Measurements from ENCODE around the gene SPARCL1.

- TF ChIP-seq MAX (IDR thresholded peaks at IDR 0.05): no peak
- TF ChIP-seq REST (IDR thresholded peaks at IDR 0.05): no peak
- TF ChIP-seq EHMT2 (IDR thresholded peaks at IDR 0.05; ENCODE audit: low read depth): no peak
- TF ChIP-seq POLR2A (IDR thresholded peaks at IDR 0.05; ENCODE audit: low read length): no peak
- no peak for TF ChIP-seq ELK1 (IDR thresholded peaks at IDR 0.05; ENCODE audit: low read depth, low read length)
- TF ChIP-seq CTCF (IDR thresholded peaks at IDR 0.05): no peak
- no peak for TF ChIP-seq RAD21 (conservative IDR thresholded peaks at IDR 0.05 in 1 of 2, IDR thresholded peaks at IDR 0.05 in 1 of 2)
- no peak for TF ChIP-seq EP300 (IDR thresholded peaks at IDR 0.05)
- TF ChIP-seq MAZ (IDR thresholded peaks at IDR 0.05; ENCODE audit: borderline replicate concordance, low read depth, low read length): no peak
- TF ChIP-seq HOXA7 (CRISPR knock-in tag; IDR thresholded peaks at IDR 0.05): no peak
- no peak for TF ChIP-seq CEBPB (IDR thresholded peaks at IDR 0.05)
- TF ChIP-seq POLR2AphosphoS2 (conservative IDR thresholded peaks at IDR 0.05; ENCODE audit: low read length): no peak
- TF ChIP-seq FOXS1 (CRISPR knock-in tag; IDR thresholded peaks at IDR 0.05): no peak
- no peak for TF ChIP-seq SMC3 (IDR thresholded peaks at IDR 0.05)
Measured at GRCh38 chr4:87575983-87576382, 46.8 kb upstream of the SPARCL1 start.

All from A549 (cell line).